ENCODE measurements around the gene HES1. TPM values are rescaled to one million over a fixed set of nuclear protein-coding genes. Genes with fewer than 3 reads are reported as not detected.

The HES1 gene
- total RNA-seq, 1 donor from 2014 or later, result 99.9 TPM

GRCh38 chr3:194178669-194179068 lies 42.7 kb downstream of the HES1 start:
- H3K36me3 Mint-ChIP-seq, result no peaks in the 10 kb centered on the region
- no peak overlapping the region for H3K4me3 Mint-ChIP-seq
- H3K4me1 Mint-ChIP-seq, result peaks cover 31% of the 10 kb centered on the region

GRCh38 chr3:194180570-194180969 lies 44.6 kb downstream of the HES1 start:
- no peaks in the 10 kb centered on the region for H3K36me3 Mint-ChIP-seq
- H3K4me1 Mint-ChIP-seq, result peaks cover 40% of the 10 kb centered on the region
- no peaks in the 10 kb centered on the region for H3K9me3 Mint-ChIP-seq
- DNase-seq (ENCODE audit: low spot score in 2 of 2, unreplicated experiment in 2 of 2), result no peak
- H3K27me3 Mint-ChIP-seq (ENCODE audit: low read depth), result no peaks in the 10 kb centered on the region
- no peak overlapping the region for H3K4me3 Mint-ChIP-seq
- no peak for TF ChIP-seq CTCF (IDR thresholded peaks at IDR 0.05; ENCODE audit: unreplicated experiment)
- no peak overlapping the region for H3K27ac Mint-ChIP-seq

More at GRCh38 chr3:194178669-194179068, 42.7 kb downstream of the HES1 start:
- TF ChIP-seq CTCF (IDR thresholded peaks at IDR 0.05; ENCODE audit: unreplicated experiment), result no peak
- Mint-ChIP-seq H3K9me3 (no peaks in the 10 kb centered on the region), H3K27ac (no peak overlapping the region), H3K27me3 (ENCODE audit: low read depth) (no peaks in the 10 kb centered on the region)
- DNase-seq (ENCODE audit: low spot score in 2 of 2, unreplicated experiment in 2 of 2), result no peak

GRCh38 chr3:194181612-194182529 lies 45.9 kb downstream of the HES1 start:
- Mint-ChIP-seq H3K36me3 (no peaks in the 10 kb centered on the region), H3K27ac (no peak overlapping the region)
- no peak for TF ChIP-seq CTCF (IDR thresholded peaks at IDR 0.05; ENCODE audit: unreplicated experiment)

GRCh38 chr3:194183271-194183670 lies 47.3 kb downstream of the HES1 start:
- Mint-ChIP-seq H3K4me1 (peaks cover 21% of the 10 kb centered on the region), H3K4me3 (no peak overlapping the region), H3K27ac (no peak overlapping the region), H3K36me3 (no peaks in the 10 kb centered on the region), H3K27me3 (ENCODE audit: low read depth) (no peaks in the 10 kb centered on the region), H3K9me3 (no peaks in the 10 kb centered on the region)
- TF ChIP-seq CTCF (IDR thresholded peaks at IDR 0.05; ENCODE audit: unreplicated experiment), result no peak
- DNase-seq (ENCODE audit: low spot score in 2 of 2, unreplicated experiment in 2 of 2), result no peak

More at GRCh38 chr3:194181612-194182529, 45.9 kb downstream of the HES1 start:
- no peak for DNase-seq (ENCODE audit: low spot score in 2 of 2, unreplicated experiment in 2 of 2)
- H3K9me3 Mint-ChIP-seq, result no peaks in the 10 kb centered on the region
- peaks cover 32% of the 10 kb centered on the region for H3K4me1 Mint-ChIP-seq
- no peaks in the 10 kb centered on the region for H3K27me3 Mint-ChIP-seq (ENCODE audit: low read depth)
- no peak overlapping the region for H3K4me3 Mint-ChIP-seq

- Mint-ChIP-seq H3K4me3 (no peak overlapping the region), H3K27ac (peak overlapping the region; percentile 78), H3K9me3 (no peaks in the 10 kb centered on the region), H3K4me1 (peaks cover 27% of the 10 kb centered on the region), H3K27me3 (ENCODE audit: low read depth) (no peaks in the 10 kb centered on the region), H3K36me3 (no peaks in the 10 kb centered on the region)
- DNase-seq (ENCODE audit: low spot score in 2 of 2, unreplicated experiment in 2 of 2), result no peak
- no peak for TF ChIP-seq CTCF (IDR thresholded peaks at IDR 0.05; ENCODE audit: unreplicated experiment)
These were observed 48.4 kb downstream of the HES1 start for GRCh38 chr3:194184265-194184751.
